ENCODE measurements around the gene EVC2.

DNA sequence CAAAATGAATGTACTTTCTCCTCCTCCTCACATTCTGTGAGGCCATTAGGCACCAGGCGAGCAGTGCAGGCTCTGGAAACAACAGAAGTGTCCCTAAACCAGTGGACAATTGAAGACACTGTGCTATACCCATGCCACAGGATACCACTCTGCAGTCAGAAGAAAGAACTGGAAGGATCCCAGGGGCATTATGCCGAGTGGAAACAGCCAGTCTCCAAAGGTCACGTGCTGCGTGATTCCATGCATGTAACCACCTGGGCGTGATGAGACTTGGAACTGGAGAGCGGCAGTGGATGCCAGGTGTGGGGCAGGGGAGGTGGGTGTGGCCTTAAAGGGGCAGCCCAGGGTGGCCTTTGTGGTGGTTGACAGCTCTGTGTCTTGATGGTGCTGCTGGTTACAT is 139.4 kb downstream of the EVC2 start:
- TF ChIP-seq EP300 (IDR thresholded peaks at IDR 0.05; ENCODE audit: borderline replicate concordance in 1 of 2, control insufficient read depth in 1 of 2, low read depth in 2 of 2, low read length in 2 of 2) = no peak
- TF ChIP-seq, protein P1, sequence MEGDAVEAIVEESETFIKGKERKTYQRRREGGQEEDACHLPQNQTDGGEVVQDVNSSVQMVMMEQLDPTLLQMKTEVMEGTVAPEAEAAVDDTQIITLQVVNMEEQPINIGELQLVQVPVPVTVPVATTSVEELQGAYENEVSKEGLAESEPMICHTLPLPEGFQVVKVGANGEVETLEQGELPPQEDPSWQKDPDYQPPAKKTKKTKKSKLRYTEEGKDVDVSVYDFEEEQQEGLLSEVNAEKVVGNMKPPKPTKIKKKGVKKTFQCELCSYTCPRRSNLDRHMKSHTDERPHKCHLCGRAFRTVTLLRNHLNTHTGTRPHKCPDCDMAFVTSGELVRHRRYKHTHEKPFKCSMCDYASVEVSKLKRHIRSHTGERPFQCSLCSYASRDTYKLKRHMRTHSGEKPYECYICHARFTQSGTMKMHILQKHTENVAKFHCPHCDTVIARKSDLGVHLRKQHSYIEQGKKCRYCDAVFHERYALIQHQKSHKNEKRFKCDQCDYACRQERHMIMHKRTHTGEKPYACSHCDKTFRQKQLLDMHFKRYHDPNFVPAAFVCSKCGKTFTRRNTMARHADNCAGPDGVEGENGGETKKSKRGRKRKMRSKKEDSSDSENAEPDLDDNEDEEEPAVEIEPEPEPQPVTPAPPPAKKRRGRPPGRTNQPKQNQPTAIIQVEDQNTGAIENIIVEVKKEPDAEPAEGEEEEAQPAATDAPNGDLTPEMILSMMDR (IDR thresholded peaks at IDR 0.05 in 2 of 3, conservative IDR thresholded peaks at IDR 0.05 in 1 of 3; ENCODE audit: control insufficient read depth in 2 of 3, extremely low read depth in 1 of 3, insufficient read depth in 1 of 3, low read depth in 3 of 3, low read length in 3 of 3) = no peak

Data from GM12878 (cell line).